ENCODE measurements around the gene UBAC2. TPM values are rescaled to one million over a fixed set of nuclear protein-coding genes. Genes with fewer than 3 reads are reported as not detected.

UBAC2 gene
- total and polyA plus RNA-seq, 2 donors (not counting 3 experiments of a cell fraction or from before 2014, with no cell fraction given) = 45.7 to 54.4 TPM

GRCh38 chr13:99162567-99163361 is 37.9 kb upstream of the UBAC2 start:
- ChIA-PET CTCF (no interaction called here), POLR2A (no interaction called here)
- Histone ChIP-seq H3K4me3 (replicated peaks in 1 of 3; ENCODE audit: insufficient read depth in 1 of 3, low read depth in 1 of 3, low read length in 3 of 3) (no peak overlapping the region), H3K4me1 (ENCODE audit: control insufficient read depth, extremely low read depth, insufficient read depth, low read length) (no peaks in the 10 kb centered on the region), H3K4me2 (ENCODE audit: insufficient read depth, low read length) (no peak overlapping the region), H3K79me2 (ENCODE audit: control insufficient read depth, insufficient read depth, low read length) (no peaks in the 10 kb centered on the region), H3K27ac (ENCODE audit: insufficient read depth, low read depth, low read length) (no peak overlapping the region), H3K9me3 (replicated peaks; ENCODE audit: control insufficient read depth, insufficient read depth, low read length) (no peaks in the 10 kb centered on the region), H3K36me3 (ENCODE audit: control insufficient read depth in 2 of 2, extremely low read depth in 1 of 2, insufficient read depth in 2 of 2, low read length in 2 of 2) (no peaks in the 10 kb centered on the region), H3K27me3 (ENCODE audit: control insufficient read depth in 2 of 2, insufficient read depth in 2 of 2, low read length in 2 of 2) (peaks cover 7 to 10% of the 10 kb centered on the region in 2 experiments), H3K9ac (replicated peaks; ENCODE audit: extremely low read depth, insufficient read depth, low read length) (no peak overlapping the region), H2AFZ (ENCODE audit: low read depth, low read length) (no peak overlapping the region), H3K9me1 (replicated peaks; ENCODE audit: control insufficient read depth, extremely low read depth, insufficient read depth, low read length) (no peaks in the 10 kb centered on the region), H4K20me1 (replicated peaks; ENCODE audit: control insufficient read depth, extremely low read depth, insufficient read depth, low read length) (no peaks in the 10 kb centered on the region)
- FAIRE-seq (no peak), DNase-seq (ENCODE audit: low read depth, low spot score) (no peak)
- intact Hi-C loops (cut with micrococcal nuclease) (no loop called here), dilution Hi-C loops (cut with MboI; ENCODE audit: extremely low pct_ligation_motif_present, low sequenced_read_pairs) (loop anchor here (25.0 kb wide), 1 partner anchor 100 kb away; the partner anchor contains the start of gene GPR18)
- BruUV-seq (replicated peaks) = no TSS peak
- no peak for TF ChIP-seq FOS (IDR thresholded peaks at IDR 0.05; ENCODE audit: borderline replicate concordance, insufficient read depth, low read length)
- no peak for TF ChIP-seq GATA2 (IDR thresholded peaks at IDR 0.05; ENCODE audit: insufficient read depth, insufficient read length, low read depth, low read length)
- no peak for TF ChIP-seq POLR2AphosphoS5 (IDR thresholded peaks at IDR 0.05; ENCODE audit: insufficient read depth, low read depth, low read length)
- TF ChIP-seq, protein P1, sequence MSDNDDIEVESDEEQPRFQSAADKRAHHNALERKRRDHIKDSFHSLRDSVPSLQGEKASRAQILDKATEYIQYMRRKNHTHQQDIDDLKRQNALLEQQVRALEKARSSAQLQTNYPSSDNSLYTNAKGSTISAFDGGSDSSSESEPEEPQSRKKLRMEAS (IDR thresholded peaks at IDR 0.05; ENCODE audit: insufficient read depth, insufficient read length) = no peak

- H4K20me1 ChIP-seq (replicated peaks; ENCODE audit: control insufficient read depth, extremely low read depth, insufficient read depth, low read length) = no peaks in the 10 kb centered on the region
- BruUV-seq (replicated peaks) = no TSS peak
- no peaks in the 10 kb centered on the region for H3K4me1 ChIP-seq (ENCODE audit: control insufficient read depth, extremely low read depth, insufficient read depth, low read length)
- peaks cover 7% of the 10 kb centered on the region in 2 experiments for H3K27me3 ChIP-seq (ENCODE audit: control insufficient read depth in 2 of 2, insufficient read depth in 2 of 2, low read length in 2 of 2)
- no peaks in the 10 kb centered on the region for H3K9me3 ChIP-seq (replicated peaks; ENCODE audit: control insufficient read depth, insufficient read depth, low read length)
- dilution Hi-C loops (cut with MboI; ENCODE audit: extremely low pct_ligation_motif_present, low sequenced_read_pairs) = loop anchor here (25.0 kb wide), 1 partner anchor 98 kb away; the partner anchor contains the start of gene GPR18
- DNase-seq (ENCODE audit: low read depth, low spot score) (no peak), FAIRE-seq (no peak)
- H3K9ac ChIP-seq (replicated peaks; ENCODE audit: extremely low read depth, insufficient read depth, low read length) = no peak overlapping the region
- H3K27ac ChIP-seq (ENCODE audit: insufficient read depth, low read depth, low read length) = no peak overlapping the region
- ChIA-PET POLR2A (no interaction called here), CTCF (no interaction called here)
- intact Hi-C loops (cut with micrococcal nuclease) = no loop called here
- no peaks in the 10 kb centered on the region for H3K9me1 ChIP-seq (replicated peaks; ENCODE audit: control insufficient read depth, extremely low read depth, insufficient read depth, low read length)
- no peak for TF ChIP-seq EZH2 (IDR thresholded peaks at IDR 0.05; ENCODE audit: borderline replicate concordance, low read depth, low read length, severe bottlenecking)
- TF ChIP-seq FOS (IDR thresholded peaks at IDR 0.05; ENCODE audit: borderline replicate concordance, insufficient read depth, low read length) = no peak
- TF ChIP-seq JUN (IDR thresholded peaks at IDR 0.05; ENCODE audit: borderline replicate concordance, insufficient read depth, insufficient read length, low read depth) = no peak
- no peak for TF ChIP-seq POLR2A (IDR thresholded peaks at IDR 0.05; ENCODE audit: low read depth, low read length)
- H3K4me3 ChIP-seq (replicated peaks in 1 of 3; ENCODE audit: insufficient read depth in 1 of 3, low read depth in 1 of 3, low read length in 3 of 3) = no peak overlapping the region
- no peak overlapping the region for H2AFZ ChIP-seq (ENCODE audit: low read depth, low read length)
- H3K79me2 ChIP-seq (ENCODE audit: control insufficient read depth, insufficient read depth, low read length) = no peaks in the 10 kb centered on the region
- H3K4me2 ChIP-seq (ENCODE audit: insufficient read depth, low read length) = no peak overlapping the region
- no peaks in the 10 kb centered on the region for H3K36me3 ChIP-seq (ENCODE audit: control insufficient read depth in 2 of 2, extremely low read depth in 1 of 2, insufficient read depth in 2 of 2, low read length in 2 of 2)
These were observed 36.4 kb upstream of the UBAC2 start for GRCh38 chr13:99164226-99164625.
